Right cardiac atrium (tissue), 5 donors: ENCODE results near the gene RARA. TPM values are rescaled to one million over a fixed set of nuclear protein-coding genes. Genes with fewer than 3 reads are reported as not detected.
"Not testable (repeated sequence)": the region's sequence is repeated elsewhere in the genome, so short reads cannot be mapped to it uniquely, and the experiment has no call there.

Experiments used
- ATAC-seq, 2 donors: fragments of 200-7000 bp; cut with Tn5 transposase; one replicate each; pipeline versions ENCODE4 v1.8.0 to v1.9.1; 2020; ENCODE audit warnings: moderate library complexity in 2 of 2, mild to moderate bottlenecking in 1 of 2
- DNase-seq, 3 donors: peaks; one replicate each; pipeline ENCODE4 v3.0.0-alpha.2; 2020
- H3K27ac ChIP-seq: one replicate; pipeline ENCODE4 v1.5.1; 2013; ENCODE audit warnings: mild to moderate bottlenecking, low read length, control low read depth, moderate library complexity
- H3K27me3 ChIP-seq: one replicate; pipeline ENCODE4 v1.6.1; 2013; ENCODE audit not compliant: control insufficient read depth, insufficient read depth
- H3K4me1 ChIP-seq: one replicate; pipeline ENCODE4 v1.6.1; 2013; ENCODE audit warnings: low read length; ENCODE audit not compliant: control insufficient read depth, insufficient read depth
- H3K4me3 ChIP-seq: one replicate; pipeline ENCODE4 v1.5.1; 2013; ENCODE audit warnings: low read length, control low read depth
- H3K9me3 ChIP-seq: one replicate; pipeline ENCODE4 v1.6.1; 2013; ENCODE audit warnings: low read length; ENCODE audit not compliant: control insufficient read depth
- WGBS: extraction: QIAGEN DNeasy Blood & Tissue Kit; methylation state at CpG from one replicate; pipeline ENCODE4 v1.1.7; 2013; 5-methylcytosine and 5-hydroxymethylcytosine counted together
- intact Hi-C, 4 donors: fragments of 100-400 bp; cut with DNase I; formaldehyde crosslinking; loops; one replicate each; pipeline versions ENCODE4 v1.11.0 to v1.14.0; 2022 to 2023
- polyA plus RNA-seq: library from polyadenylated mRNA; stranded (reverse); fragments of 200-250 nt; gene quantifications from one replicate; pipeline ENCODE4 v1.2.3, GENCODE V29; 2013
- total RNA-seq, 4 donors: library from RNA; stranded (reverse); fragmentation: NEBNext Ultra II Directional; extraction: Animal tissue kit (Norgen Biotek cat#: 25700); gene quantifications; one replicate each; pipeline ENCODE4 v1.2.1, GENCODE V29; 2021
- donor health status: healthy with polysubstance abuse.
- donor health status: DM: no; HTN: yes; CAD: no.
- donor health status: DM: no; HTN: no; CAD: no.
- donor health status: DM: no; HTN: yes; CAD: no; lungs with severe emphysema.
- donor health status: DM: yes; HTN: yes; CAD: no.

RARA gene
- total and polyA plus RNA-seq, 5 donors = 26.2 to 39.0 (median 28.3) TPM

GRCh38 chr17:40363111-40363827 lies 54.3 kb downstream of the RARA start:
- H3K4me1 ChIP-seq = no peaks in the 10 kb centered on the region
- H3K9me3 ChIP-seq = no peaks in the 10 kb centered on the region
- ATAC-seq = peak; percentile 4 to 35
- H3K27ac ChIP-seq = no peak overlapping the region
- peak overlapping the region; percentile 47 for H3K4me3 ChIP-seq
- intact Hi-C loops = loop anchor here in 3 of 4 donors (5.0 to 10.0 kb wide), 4 partner anchors 52 to 172 kb away; partner anchors contain the start of gene TOP2A (in 2 of the 3)
- no peaks in the 10 kb centered on the region for H3K27me3 ChIP-seq
- peak; percentile 52 to 77 (median 68) for DNase-seq
- WGBS = 1% methylated on average over 91 of the region's 91 CpGs

GRCh38 chr17:40364121-40364861 lies 55.3 kb downstream of the RARA start, which contains the start of gene GJD3:
TSS of gene GJD3 (minus strand) at chr17:40364737. CDS start at chr17:40363815, 922 bp downstream.
- no peak within 1 kb of the TSS for H3K27ac ChIP-seq
- H3K4me1 ChIP-seq = no peaks in the 10 kb centered on the region
- H3K9me3 ChIP-seq = no peaks in the 10 kb centered on the region
- intact Hi-C loops = loop anchor here in 3 of 4 donors (5.0 to 10.0 kb wide), 4 partner anchors 51 to 171 kb away; partner anchors contain the start of gene TOP2A (in 2 of the 3)
- ATAC-seq = peak; percentile 41 to 48
- no peaks in the 10 kb centered on the region for H3K27me3 ChIP-seq
- peak; percentile 38 to 74 (median 68) for DNase-seq
- 41% methylated on average over 22 of the region's 22 CpGs for WGBS
- H3K4me3 ChIP-seq = peak within 1 kb of the TSS; percentile 47

DNA sequence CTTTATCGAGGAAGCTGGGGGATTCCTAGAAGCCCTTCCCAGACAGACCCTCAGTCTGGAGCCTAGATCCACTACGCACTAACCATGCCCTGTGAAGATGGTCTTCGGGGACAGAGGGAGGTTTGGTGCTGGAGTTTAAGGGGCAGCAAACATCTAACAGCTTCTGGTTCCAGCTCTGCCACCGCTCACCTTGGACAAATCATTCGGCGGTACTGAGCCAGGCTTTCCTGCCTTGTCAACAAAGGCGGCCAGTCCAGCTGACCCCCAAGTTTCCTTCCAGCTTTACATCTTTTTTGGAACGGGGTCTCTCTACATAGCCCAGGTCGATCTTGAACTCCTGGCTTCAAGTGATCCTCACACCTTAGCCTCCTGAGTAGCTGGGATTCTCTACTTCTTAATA lies 55.9 kb downstream of the RARA start:
- Histone ChIP-seq H3K27me3 (no peaks in the 10 kb centered on the region), H3K4me1 (no peaks in the 10 kb centered on the region), H3K27ac (no peak overlapping the region), H3K4me3 (no peak overlapping the region), H3K9me3 (no peaks in the 10 kb centered on the region)
- intact Hi-C loops = loop anchor here in 3 of 4 donors (5.0 to 10.0 kb wide), 4 partner anchors 50 to 170 kb away; partner anchors contain the start of gene TOP2A (in 2 of the 3)
- 79% methylated on average over 9 of the region's 9 CpGs for WGBS
- DNase-seq (peak in 1 of 3 donors; percentile 18), ATAC-seq (no peak)

DNA sequence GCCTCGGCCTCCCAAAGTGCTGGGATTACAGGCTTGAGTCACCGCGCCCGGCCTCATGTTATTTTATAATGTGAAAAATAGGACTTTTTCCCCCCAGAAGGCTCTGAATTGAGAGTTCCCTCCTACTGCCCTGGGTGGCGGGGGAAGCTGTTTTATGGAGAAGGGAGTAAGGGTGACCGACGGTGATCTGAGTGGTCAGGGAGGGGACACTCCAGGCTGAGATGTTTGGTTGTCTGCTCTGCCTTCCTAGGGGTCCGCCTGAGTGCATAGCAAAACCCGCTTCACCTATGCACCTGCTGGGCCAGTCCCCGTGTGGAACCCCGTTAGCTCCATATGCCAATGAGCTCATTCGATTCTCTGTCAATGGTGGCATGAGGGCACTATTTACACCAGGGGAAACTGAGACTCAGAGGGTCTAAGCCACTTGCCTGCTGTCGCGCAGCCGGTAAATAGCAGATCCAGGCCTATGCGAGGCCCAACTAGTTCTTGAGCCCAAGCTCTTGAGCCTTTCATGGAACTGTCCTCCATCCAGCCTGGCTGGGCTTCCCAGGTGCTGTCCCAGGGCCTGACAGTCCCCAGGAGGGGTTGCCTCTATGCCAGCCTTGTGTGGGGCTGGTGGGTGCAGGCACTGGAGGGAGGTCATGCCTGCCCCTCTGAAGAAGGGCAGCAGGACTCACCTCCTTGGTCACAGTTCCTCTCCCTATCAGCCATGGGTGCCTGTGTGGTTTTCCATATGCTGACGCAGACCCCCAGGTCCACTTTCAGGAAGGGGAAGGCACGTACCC lies 57.3 kb downstream of the RARA start:
- 93% methylated on average over 18 of the region's 18 CpGs for WGBS
- Histone ChIP-seq H3K4me3 (no peak overlapping the region), H3K27me3 (no peaks in the 10 kb centered on the region), H3K4me1 (no peaks in the 10 kb centered on the region), H3K27ac (no peak overlapping the region), H3K9me3 (no peaks in the 10 kb centered on the region)
- no peak for ATAC-seq
- peak in 1 of 3 donors; percentile 24 for DNase-seq
- intact Hi-C loops = loop anchor here in 2 of 4 donors (10.0 kb wide), 2 partner anchors 49 to 169 kb away; partner anchors contain the start of gene TOP2A (in 1 of the 2)

DNA sequence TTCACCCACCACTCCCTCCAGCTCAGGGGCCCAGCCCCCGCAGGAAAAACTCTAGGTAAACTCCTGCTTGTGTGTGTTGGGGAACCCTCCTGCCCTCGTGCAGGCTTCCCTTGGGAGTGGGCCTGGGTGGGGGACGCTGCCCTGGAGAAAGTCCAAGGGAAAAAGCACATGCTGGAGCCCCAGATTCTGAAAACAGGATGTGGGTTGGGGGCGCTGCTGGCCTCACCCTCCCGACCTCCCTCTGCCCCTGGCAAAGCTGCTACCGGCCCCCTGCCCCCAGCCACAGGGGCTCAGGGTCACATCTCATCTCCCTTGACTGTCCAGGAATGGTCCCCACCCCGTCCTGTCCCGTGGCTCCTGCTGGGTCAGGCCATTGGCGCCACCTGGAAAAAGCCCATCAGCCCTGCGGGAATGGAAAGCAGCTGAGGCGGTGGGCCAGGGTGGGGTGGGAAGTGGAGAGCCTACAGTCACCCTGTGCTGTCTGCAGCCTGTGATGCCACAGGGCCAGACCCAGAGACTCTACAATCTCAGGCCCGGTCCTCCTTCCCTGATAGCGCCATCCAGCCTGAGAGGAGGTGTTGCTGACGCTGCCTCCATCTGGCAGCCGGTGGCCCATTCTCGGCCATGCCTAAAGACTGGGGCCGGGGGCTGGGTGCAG lies 58.0 kb downstream of the RARA start:
- ATAC-seq (no peak), DNase-seq (peak in 1 of 3 donors; percentile 49)
- Histone ChIP-seq H3K4me1 (no peaks in the 10 kb centered on the region), H3K27ac (no peak overlapping the region), H3K9me3 (no peaks in the 10 kb centered on the region), H3K27me3 (no peaks in the 10 kb centered on the region), H3K4me3 (no peak overlapping the region)
- intact Hi-C loops = loop anchor here in 2 of 4 donors (10.0 kb wide), 2 partner anchors 48 to 168 kb away; partner anchors contain the start of gene TOP2A (in 1 of the 2)
- 71% methylated on average over 17 of the region's 17 CpGs for WGBS

- intact Hi-C loops = loop anchor here in 2 of 4 donors (10.0 kb wide), 2 partner anchors 47 to 167 kb away; partner anchors contain the start of gene TOP2A (in 1 of the 2)
- not testable (repeated sequence) for H3K4me1 ChIP-seq, H3K27ac ChIP-seq, H3K4me3 ChIP-seq, H3K9me3 ChIP-seq, ATAC-seq, H3K27me3 ChIP-seq
- DNase-seq = peak in 1 of 3 donors; percentile 21
- 96% methylated on average over 9 of the region's 9 CpGs for WGBS
These were observed 58.7 kb downstream of the RARA start for GRCh38 chr17:40367728-40368127.

- DNase-seq = peak in 1 of 3 donors; percentile 16
- intact Hi-C loops = loop anchor here in 2 of 4 donors (10.0 kb wide), 2 partner anchors 45 to 165 kb away; partner anchors contain the start of gene TOP2A (in 1 of the 2)
- Histone ChIP-seq H3K27me3 (no peaks in the 10 kb centered on the region), H3K4me1 (no peaks in the 10 kb centered on the region), H3K4me3 (no peak overlapping the region), H3K9me3 (no peaks in the 10 kb centered on the region), H3K27ac (no peak overlapping the region)
- ATAC-seq = no peak
- WGBS = 89% methylated on average over 7 of the region's 7 CpGs
These were observed 60.9 kb downstream of the RARA start for GRCh38 chr17:40369923-40370322.

DNA sequence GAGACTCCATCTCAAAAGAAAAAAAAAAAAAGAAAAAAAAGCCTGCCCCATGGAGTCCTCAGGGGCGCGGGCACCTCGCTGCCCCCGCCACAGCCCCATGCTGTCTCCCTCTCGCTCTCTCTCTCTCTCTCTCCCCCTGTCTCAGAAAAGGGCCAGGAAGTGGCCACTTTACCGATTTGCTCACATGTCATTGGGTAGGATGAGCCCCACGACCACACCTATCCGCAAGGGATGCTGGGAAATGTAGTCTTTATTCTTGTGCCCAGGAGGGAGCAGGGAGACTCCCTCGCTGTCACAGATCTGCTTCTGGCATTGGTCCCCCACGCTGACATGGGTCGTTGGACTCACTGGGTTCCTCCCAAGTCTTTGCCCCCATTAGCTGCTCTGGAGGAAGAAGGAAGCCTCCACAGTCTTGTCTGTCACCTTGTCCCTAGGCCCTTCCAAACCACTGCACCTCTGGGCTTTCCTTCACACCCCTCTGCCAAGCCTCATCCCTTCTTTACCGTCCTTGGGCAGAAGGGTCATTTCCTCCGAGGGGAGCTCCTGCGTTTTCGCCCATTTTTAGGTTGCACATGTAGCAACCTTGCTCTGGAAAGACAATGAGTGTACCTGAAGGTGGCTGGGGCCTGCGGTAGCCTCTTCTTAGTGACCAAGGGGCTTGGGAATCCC lies 62.4 kb downstream of the RARA start:
- ATAC-seq (peak in 1 of 2 donors; percentile 36), DNase-seq (peak in 1 of 3 donors; percentile 11)
- Histone ChIP-seq H3K27me3 (no peaks in the 10 kb centered on the region), H3K4me3 (no peak overlapping the region), H3K4me1 (no peaks in the 10 kb centered on the region), H3K27ac (no peak overlapping the region), H3K9me3 (no peaks in the 10 kb centered on the region)
- 83% methylated on average over 16 of the region's 16 CpGs for WGBS
- intact Hi-C loops = no loop called here

DNA sequence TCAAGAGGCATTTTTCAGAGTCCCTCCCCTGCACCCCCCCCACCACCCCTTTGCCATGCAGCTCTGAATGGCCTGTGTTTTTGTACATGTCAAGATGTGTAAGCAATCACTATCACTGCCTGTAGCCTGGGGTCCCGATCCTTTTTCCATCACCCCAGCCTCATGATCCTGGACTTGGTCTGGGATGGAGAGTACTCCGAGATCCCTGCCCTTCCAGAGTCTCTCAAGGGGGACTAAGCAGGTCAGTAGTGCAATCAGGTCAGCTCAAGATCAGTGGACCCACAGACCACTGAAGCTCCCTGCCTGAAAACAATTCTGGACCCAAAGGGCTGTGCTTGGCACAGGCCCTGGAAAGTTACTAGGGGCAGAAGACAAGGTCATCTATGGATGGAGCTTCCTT lies 63.1 kb downstream of the RARA start:
- ATAC-seq (no peak), DNase-seq (peak in 1 of 3 donors; percentile 35)
- intact Hi-C loops = no loop called here
- H3K9me3 ChIP-seq = no peaks in the 10 kb centered on the region
- no peak overlapping the region for H3K27ac ChIP-seq
- H3K27me3 ChIP-seq = no peaks in the 10 kb centered on the region
- no peaks in the 10 kb centered on the region for H3K4me1 ChIP-seq
- 99% methylated on average over 2 of the region's 2 CpGs for WGBS
- no peak overlapping the region for H3K4me3 ChIP-seq
